HEK293 (cell line): ENCODE data around the gene PTPRN2.
"Not testable (repeated sequence)": the region's sequence is repeated elsewhere in the genome, so short reads cannot be mapped to it uniquely, and the experiment has no call there.

ENCODE experiments used
- CTCF ChIA-PET: fragments of 350-600 bp; formaldehyde crosslinking; extraction: SDS; loops from one replicate; lab custom pipeline; 2021; ENCODE audit warnings: antibody characterized with exemption; lab: Yijun Ruan, JAX
- POLR2A ChIA-PET: fragments of 300-600 bp; formaldehyde crosslinking; extraction: SDS; loops from one replicate; lab custom pipeline; 2020; ENCODE audit warnings: antibody characterized with exemption, inconsistent platforms; lab: Yijun Ruan, JAX
- H3K27ac ChIP-seq: fragments of 200-500 bp; sonication (Bioruptor generic); 2 replicates; pipeline ENCODE4 v1.5.1; 2014; ENCODE audit warnings: low read depth, low read length, control low read depth, inconsistent platforms; ENCODE audit errors: extremely low read depth
- H3K36me3 ChIP-seq, 2 experiments: fragments of 200-500 bp in 1 of 2; sonication (Bioruptor generic) in 1 of 2; 1 replicate in 1 of 2; 2 replicates in 1 of 2; pipeline ENCODE4 v1.5.1; 2014 to 2017; ENCODE audit warnings: inconsistent platforms in 2 of 2, low read length in 2 of 2; ENCODE audit not compliant: control insufficient read depth in 2 of 2, insufficient read depth in 1 of 2
- H3K4me1 ChIP-seq: fragments of 200-500 bp; sonication (Bioruptor generic); 2 replicates; pipeline ENCODE4 v1.5.1; 2014; ENCODE audit warnings: mild to moderate bottlenecking, low read length, inconsistent platforms; ENCODE audit not compliant: control insufficient read depth, insufficient read depth
- H3K4me3 ChIP-seq: 2 replicates; pipeline ENCODE4 v1.5.1; 2011; ENCODE audit warnings: low read depth, mild to moderate bottlenecking, control low read depth, low read length, moderate library complexity
- H3K9me3 ChIP-seq: fragments of 200-500 bp; sonication (Bioruptor generic); 2 replicates; pipeline ENCODE4 v1.5.1; 2014; ENCODE audit warnings: low read depth, low read length, inconsistent platforms; ENCODE audit not compliant: control insufficient read depth, insufficient read depth
- AEBP2 ChIP-seq: fragments of 450-650 bp; formaldehyde crosslinking; IDR thresholded peaks from 2 replicates; pipeline ENCODE4 v1.5.1; 2016; ENCODE audit warnings: missing biosample characterization, missing genetic modification characterization, borderline replicate concordance
- HOXA7 ChIP-seq: sonication (generic); formaldehyde crosslinking; IDR thresholded peaks from 2 replicates; pipeline ENCODE4 v1.8.1; 2022; ENCODE audit warnings: missing genetic modification reagents, borderline replicate concordance
- KLF7 ChIP-seq: fragments of 450-650 bp; formaldehyde crosslinking; IDR thresholded peaks from 2 replicates; pipeline ENCODE4 v1.5.1; 2016; ENCODE audit warnings: missing biosample characterization, missing genetic modification characterization, borderline replicate concordance
- KLF9 ChIP-seq: fragments of 450-650 bp; formaldehyde crosslinking; IDR thresholded peaks from 2 replicates; pipeline ENCODE4 v1.5.1; 2016; ENCODE audit warnings: missing biosample characterization, missing genetic modification characterization, low read depth
- SCRT2 ChIP-seq: fragments of 450-650 bp; formaldehyde crosslinking; IDR thresholded peaks from 2 replicates; pipeline ENCODE4 v1.5.1; 2016; ENCODE audit warnings: missing biosample characterization, missing genetic modification characterization
- ZFP41 ChIP-seq: fragments of 450-650 bp; formaldehyde crosslinking; IDR thresholded peaks from 2 replicates; pipeline ENCODE4 v1.5.1; 2016; ENCODE audit warnings: missing biosample characterization, missing genetic modification characterization, borderline replicate concordance
- ZNF169 ChIP-seq: fragments of 450-650 bp; formaldehyde crosslinking; IDR thresholded peaks from 2 replicates; pipeline ENCODE4 v1.5.1; 2016; ENCODE audit warnings: missing biosample characterization, missing genetic modification characterization
- ZNF18 ChIP-seq: fragments of 450-650 bp; formaldehyde crosslinking; IDR thresholded peaks from 2 replicates; pipeline ENCODE4 v1.5.1; 2016; ENCODE audit warnings: missing biosample characterization, missing genetic modification characterization
- ZNF239 ChIP-seq: fragments of 450-650 bp; formaldehyde crosslinking; IDR thresholded peaks from 2 replicates; pipeline ENCODE4 v1.5.1; 2016; ENCODE audit warnings: missing biosample characterization, missing genetic modification characterization
- ZNF248 ChIP-seq: fragments of 450-650 bp; formaldehyde crosslinking; IDR thresholded peaks from 2 replicates; pipeline ENCODE4 v1.5.1; 2017; ENCODE audit warnings: missing biosample characterization, missing genetic modification characterization
- ZNF354C ChIP-seq: fragments of 450-650 bp; formaldehyde crosslinking; IDR thresholded peaks from 2 replicates; pipeline ENCODE4 v1.5.1; 2016; ENCODE audit warnings: missing biosample characterization, missing genetic modification characterization, low read depth, borderline replicate concordance
- ZNF366 ChIP-seq: fragments of 450-650 bp; formaldehyde crosslinking; conservative IDR thresholded peaks from 2 replicates; pipeline ENCODE4 v1.5.1; 2016; ENCODE audit warnings: missing biosample characterization, missing genetic modification characterization
- ZNF391 ChIP-seq: fragments of 450-650 bp; formaldehyde crosslinking; IDR thresholded peaks from 2 replicates; pipeline ENCODE4 v1.5.1; 2016; ENCODE audit warnings: low read depth, missing biosample characterization, missing genetic modification characterization, borderline replicate concordance
- ZNF433 ChIP-seq: fragments of 450-650 bp; formaldehyde crosslinking; IDR thresholded peaks from 2 replicates; pipeline ENCODE4 v1.5.1; 2016; ENCODE audit warnings: missing biosample characterization, missing genetic modification characterization, low read depth
- ZNF449 ChIP-seq: fragments of 450-650 bp; formaldehyde crosslinking; IDR thresholded peaks from 2 replicates; pipeline ENCODE4 v1.5.1; 2017; ENCODE audit warnings: missing biosample characterization, mild to moderate bottlenecking, missing genetic modification characterization, moderate library complexity
- ZNF518A ChIP-seq: fragments of 450-650 bp; formaldehyde crosslinking; conservative IDR thresholded peaks from 2 replicates; pipeline ENCODE4 v1.5.1; 2016; ENCODE audit warnings: low read depth, missing biosample characterization, missing genetic modification characterization
- ZNF629 ChIP-seq: fragments of 450-650 bp; formaldehyde crosslinking; IDR thresholded peaks from 2 replicates; pipeline ENCODE4 v1.5.1; 2017; ENCODE audit warnings: missing biosample characterization, missing genetic modification characterization
- ZNF843 ChIP-seq: fragments of 450-650 bp; formaldehyde crosslinking; IDR thresholded peaks from 2 replicates; pipeline ENCODE4 v1.5.1; 2016; ENCODE audit warnings: missing biosample characterization, missing genetic modification characterization

PTPRN2 gene

GRCh38 chr7:157910446-157910845 is 677.2 kb downstream of the PTPRN2 start:
- Histone ChIP-seq H3K4me1 (no peaks in the 10 kb centered on the region), H3K36me3 (no peaks in the 10 kb centered on the region), H3K9me3 (no peaks in the 10 kb centered on the region), H3K27ac (no peak overlapping the region), H3K4me3 (no peak overlapping the region)
- ChIA-PET POLR2A (no interaction called here), CTCF (no interaction called here)
- TF ChIP-seq ZNF433 (tag by site-specific recombination), result no peak
- no peak for TF ChIP-seq ZFP41
- TF ChIP-seq ZNF169, result no peak
- TF ChIP-seq ZNF18 (tag by site-specific recombination), result no peak
- TF ChIP-seq SCRT2 (tag by site-specific recombination), result no peak
- no peak for TF ChIP-seq ZNF248 (tag by site-specific recombination)
- no peak for TF ChIP-seq ZNF239 (tag by site-specific recombination)

GRCh38 chr7:157910045-157910444 is 677.6 kb downstream of the PTPRN2 start:
- POLR2A ChIA-PET, H3K27ac ChIP-seq, H3K4me1 ChIP-seq, H3K36me3 ChIP-seq, H3K9me3 ChIP-seq, H3K4me3 ChIP-seq, CTCF ChIA-PET: not testable (repeated sequence)

GRCh38 chr7:157909370-157909769 is 678.3 kb downstream of the PTPRN2 start:
- ChIA-PET POLR2A (no interaction called here), CTCF (interaction anchor here (0.6 kb wide), 1 partner anchor 10 kb away, joined by 3 read pairs; no protein-coding TSS in a partner anchor)
- TF ChIP-seq ZNF354C (tag by site-specific recombination) (no peak), AEBP2 (no peak)

GRCh38 chr7:157908006-157908782 is 679.4 kb downstream of the PTPRN2 start:
- ChIA-PET POLR2A (no interaction called here), CTCF (no interaction called here)
- no peaks in the 10 kb centered on the region for H3K36me3 ChIP-seq
- H3K9me3 ChIP-seq, result no peaks in the 10 kb centered on the region
- H3K27ac ChIP-seq, result no peak overlapping the region
- no peak overlapping the region for H3K4me3 ChIP-seq
- H3K4me1 ChIP-seq, result no peaks in the 10 kb centered on the region
- TF ChIP-seq ZNF518A (tag by site-specific recombination) (no peak), ZNF843 (tag by site-specific recombination) (no peak), KLF7 (tag by site-specific recombination) (no peak), KLF9 (tag by site-specific recombination) (no peak), ZNF391 (tag by site-specific recombination) (no peak), ZNF449 (tag by site-specific recombination) (no peak), HOXA7 (CRISPR knock-in tag) (no peak), ZNF366 (tag by site-specific recombination) (no peak), ZNF629 (tag by site-specific recombination) (no peak)

More at GRCh38 chr7:157909370-157909769, 678.3 kb downstream of the PTPRN2 start:
- Histone ChIP-seq H3K9me3 (no peaks in the 10 kb centered on the region), H3K4me3 (no peak overlapping the region), H3K36me3 (no peaks in the 10 kb centered on the region), H3K27ac (no peak overlapping the region), H3K4me1 (no peaks in the 10 kb centered on the region)
